ENCODE results near the gene ABLIM2.

DNA sequence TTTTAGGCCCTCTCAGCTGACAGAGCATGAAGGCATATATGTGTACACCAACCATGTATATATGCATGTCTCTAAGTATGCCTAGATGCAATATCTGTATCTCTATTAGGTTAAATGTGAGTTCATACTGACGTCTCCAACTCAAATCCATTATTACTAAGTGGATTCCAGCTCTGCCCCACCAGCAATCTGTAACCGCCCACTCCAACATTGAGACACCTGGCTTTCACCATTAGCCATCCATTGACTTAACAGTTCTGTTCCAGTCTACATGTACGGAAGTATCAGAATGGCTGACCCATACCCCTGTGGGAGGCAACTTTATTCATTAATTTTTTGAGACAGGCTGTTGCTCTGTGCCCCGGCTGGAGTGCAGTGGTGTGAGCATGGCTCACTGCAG is 25.4 kb upstream of the ABLIM2 start:
- TF ChIP-seq, protein P1, sequence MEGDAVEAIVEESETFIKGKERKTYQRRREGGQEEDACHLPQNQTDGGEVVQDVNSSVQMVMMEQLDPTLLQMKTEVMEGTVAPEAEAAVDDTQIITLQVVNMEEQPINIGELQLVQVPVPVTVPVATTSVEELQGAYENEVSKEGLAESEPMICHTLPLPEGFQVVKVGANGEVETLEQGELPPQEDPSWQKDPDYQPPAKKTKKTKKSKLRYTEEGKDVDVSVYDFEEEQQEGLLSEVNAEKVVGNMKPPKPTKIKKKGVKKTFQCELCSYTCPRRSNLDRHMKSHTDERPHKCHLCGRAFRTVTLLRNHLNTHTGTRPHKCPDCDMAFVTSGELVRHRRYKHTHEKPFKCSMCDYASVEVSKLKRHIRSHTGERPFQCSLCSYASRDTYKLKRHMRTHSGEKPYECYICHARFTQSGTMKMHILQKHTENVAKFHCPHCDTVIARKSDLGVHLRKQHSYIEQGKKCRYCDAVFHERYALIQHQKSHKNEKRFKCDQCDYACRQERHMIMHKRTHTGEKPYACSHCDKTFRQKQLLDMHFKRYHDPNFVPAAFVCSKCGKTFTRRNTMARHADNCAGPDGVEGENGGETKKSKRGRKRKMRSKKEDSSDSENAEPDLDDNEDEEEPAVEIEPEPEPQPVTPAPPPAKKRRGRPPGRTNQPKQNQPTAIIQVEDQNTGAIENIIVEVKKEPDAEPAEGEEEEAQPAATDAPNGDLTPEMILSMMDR (conservative IDR thresholded peaks at IDR 0.05; ENCODE audit: low read depth, low read length): no peak
- TF ChIP-seq EZH2 (IDR thresholded peaks at IDR 0.05; ENCODE audit: borderline replicate concordance, low read depth, low read length, poor library complexity, severe bottlenecking): no peak
